NCI-H187 (cell line): Measurements from ENCODE around the gene NOS1AP.
A peak's percentile ranks its signal among the peaks of the same experiment; 100 is the strongest.
"Not testable (repeated sequence)": the region's sequence is repeated elsewhere in the genome, so short reads cannot be mapped to it uniquely, and the experiment has no call there.

Experiments used
- DNase-seq, 2 experiments: peaks; one replicate each; lab custom pipeline; 2025; lab: John Stamatoyannopoulos, UW

The NOS1AP gene

DNA sequence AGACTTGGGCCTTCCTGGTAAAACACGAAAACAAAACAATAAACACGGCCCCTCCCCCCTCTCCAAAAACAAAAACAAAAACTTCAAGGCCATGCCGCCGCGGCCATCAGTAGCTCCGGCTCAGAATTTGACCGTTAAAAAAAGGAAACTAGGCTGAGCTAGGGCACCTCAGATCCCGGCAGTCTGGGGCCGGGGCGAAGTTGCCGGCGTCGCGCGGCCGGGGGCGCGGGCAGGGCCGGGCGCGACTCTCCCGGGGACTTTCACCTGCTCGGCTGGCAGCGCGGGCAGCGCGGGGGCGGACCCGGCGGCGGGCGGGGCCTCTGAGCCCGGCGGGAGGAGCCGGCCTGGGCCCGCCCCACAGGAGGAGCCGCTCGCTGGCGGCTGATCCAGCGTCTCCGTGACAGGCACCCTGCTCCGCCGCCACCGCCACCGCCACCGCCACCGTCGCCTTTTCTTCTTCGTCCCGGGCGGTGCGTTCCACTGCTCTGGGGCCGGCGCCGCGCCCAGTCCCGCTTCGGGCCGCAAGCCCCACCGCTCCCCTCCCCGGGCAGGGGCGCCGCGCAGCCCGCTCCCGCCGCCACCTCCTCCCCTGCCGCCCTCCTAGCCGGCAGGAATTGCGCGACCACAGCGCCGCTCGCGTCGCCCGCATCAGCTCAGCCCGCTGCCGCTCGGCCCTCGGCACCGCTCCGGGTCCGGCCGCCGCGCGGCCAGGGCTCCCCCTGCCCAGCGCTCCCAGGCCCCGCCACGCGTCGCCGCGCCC, at the start of gene NOS1AP:
NOS1AP (plus strand) TSS at position 358 of the 760 bp plus-strand sequence. CDS start 487 bp downstream, outside the sequence.
- DNase-seq: peak; percentile 80 to 94

GRCh38 chr1:162020150-162020549, 49.3 kb upstream of the NOS1AP start:
- no peak for DNase-seq

DNA sequence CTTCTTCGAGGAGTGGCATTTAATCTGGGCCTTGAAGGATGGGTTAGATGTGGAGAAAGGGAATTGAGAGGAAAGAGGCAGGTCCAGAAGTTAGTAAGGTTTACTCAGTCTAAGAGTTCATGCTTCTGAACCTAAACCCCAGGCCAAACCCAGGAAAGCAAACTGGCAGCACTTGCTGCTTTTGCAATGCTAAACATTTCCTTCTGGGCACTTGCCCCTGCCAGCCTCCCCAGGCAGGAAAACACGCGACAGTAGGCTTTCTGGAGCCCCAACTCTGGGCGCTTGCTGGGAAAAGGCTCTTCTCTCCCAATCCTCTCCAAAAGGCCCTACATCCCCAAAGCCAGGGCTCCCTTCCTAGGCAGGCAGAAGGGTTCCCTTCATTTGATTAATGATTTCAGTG, 48.4 kb upstream of the NOS1AP start:
- no peak for DNase-seq

DNA sequence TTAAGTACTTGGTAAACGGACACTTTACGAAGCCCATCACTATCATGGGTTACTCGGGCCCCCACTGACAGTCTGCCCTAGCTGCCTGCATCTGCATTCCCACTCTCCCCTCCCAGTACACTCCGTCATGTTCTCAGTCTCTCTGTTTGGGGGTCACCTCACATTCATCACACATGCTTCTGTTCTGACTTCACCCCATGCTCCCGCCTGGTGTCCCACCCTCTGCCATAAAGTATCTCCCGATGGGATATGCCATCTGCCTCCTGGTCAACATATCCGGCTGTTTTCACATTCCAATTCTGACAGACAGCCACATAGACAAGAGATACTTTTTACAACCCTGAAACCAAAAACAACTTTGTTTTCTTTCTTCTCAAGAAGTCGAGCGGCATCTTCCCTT, 46.9 kb upstream of the NOS1AP start:
- DNase-seq: no peak

- no peak for DNase-seq
Measured at GRCh38 chr1:162023181-162023546, 46.3 kb upstream of the NOS1AP start.

- DNase-seq: no peak
Measured at GRCh38 chr1:162023547-162024501, 45.7 kb upstream of the NOS1AP start, which contains the start of gene OLFML2B. TSS of gene OLFML2B (minus strand) at chr1:162023869. CDS start at chr1:162023430, 439 bp downstream.

GRCh38 chr1:162025541-162025940, 44.0 kb upstream of the NOS1AP start:
- no peak for DNase-seq

- no peak for DNase-seq
Measured at GRCh38 chr1:162026881-162027280, 42.6 kb upstream of the NOS1AP start.

GRCh38 chr1:162028726-162029125, 40.8 kb upstream of the NOS1AP start:
- no peak for DNase-seq

GRCh38 chr1:162029157-162029556, 40.3 kb upstream of the NOS1AP start:
- no peak for DNase-seq

- DNase-seq: no peak
Measured at GRCh38 chr1:162030759-162031280, 38.7 kb upstream of the NOS1AP start.

- no peak for DNase-seq
Measured at GRCh38 chr1:162033428-162033827, 36.1 kb upstream of the NOS1AP start.

- no peak for DNase-seq
Measured at GRCh38 chr1:162035241-162035640, 34.2 kb upstream of the NOS1AP start.

- no peak for DNase-seq
Measured at GRCh38 chr1:162036163-162036562, 33.3 kb upstream of the NOS1AP start.

- no peak for DNase-seq
Measured at GRCh38 chr1:162038624-162039023, 30.9 kb upstream of the NOS1AP start.

- DNase-seq: no peak
Measured at GRCh38 chr1:162040001-162040400, 29.5 kb upstream of the NOS1AP start.

GRCh38 chr1:162040657-162041056, 28.8 kb upstream of the NOS1AP start:
- DNase-seq: no peak

DNA sequence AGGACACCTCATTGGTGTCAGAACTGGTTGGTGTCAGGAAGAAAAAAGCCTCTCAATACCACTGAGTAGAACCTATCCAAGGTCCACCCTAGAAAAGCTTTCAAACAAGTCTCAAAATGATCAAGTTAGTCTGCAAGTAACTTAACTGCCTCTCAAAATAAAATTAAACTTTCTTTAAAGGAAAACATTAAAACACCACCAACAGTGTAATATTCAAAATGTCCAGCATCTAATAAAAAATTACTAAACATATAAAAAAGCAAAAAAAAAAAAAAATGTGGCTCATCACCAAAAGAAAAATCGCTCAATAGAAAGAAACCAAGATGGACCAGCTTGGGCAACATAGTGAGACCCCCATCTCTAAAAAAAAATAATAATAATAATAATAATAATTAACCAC, 27.1 kb upstream of the NOS1AP start:
- no peak for DNase-seq

- DNase-seq: no peak
Measured at GRCh38 chr1:162046921-162047320, 22.6 kb upstream of the NOS1AP start.

- not testable (repeated sequence) for DNase-seq
Measured at GRCh38 chr1:162053949-162054348, 15.5 kb upstream of the NOS1AP start.

GRCh38 chr1:162055062-162055461, 14.4 kb upstream of the NOS1AP start:
- no peak for DNase-seq

GRCh38 chr1:162056043-162056442, 13.4 kb upstream of the NOS1AP start:
- DNase-seq: peak; percentile 59 to 73

- no peak for DNase-seq
Measured at GRCh38 chr1:162056579-162056978, 12.9 kb upstream of the NOS1AP start.
